HepG2 (cell line): ENCODE measurements around the gene LMBRD2. TPM values are rescaled to one million over a fixed set of nuclear protein-coding genes. Genes with fewer than 3 reads are reported as not detected.

Source experiments
- CBX1 ChIP-seq: IDR thresholded peaks from one replicate; pipeline ENCODE4 v1.6.1; 2016; ENCODE audit warnings: antibody characterized with exemption, low read depth
- ELF4 ChIP-seq: sonication (generic); formaldehyde crosslinking; IDR thresholded peaks from 2 replicates; pipeline ENCODE4 v1.5.0; 2020; ENCODE audit warnings: missing genetic modification reagents, mild to moderate bottlenecking, moderate library complexity, borderline replicate concordance
- FOSL2 ChIP-seq: sonication (generic); formaldehyde crosslinking; IDR thresholded peaks from 2 replicates; pipeline ENCODE4 v1.4.0; 2020; ENCODE audit warnings: missing genetic modification reagents
- HCFC1 ChIP-seq: fragments of 150-350 bp; IDR thresholded peaks from 2 replicates; pipeline ENCODE4 v1.6.1; 2014; ENCODE audit warnings: low read depth, low read length
- HNRNPH1 ChIP-seq: fragments of 200-400 bp; formaldehyde crosslinking; optimal IDR thresholded peaks from 2 replicates; pipeline ENCODE3; 2017; ENCODE audit warnings: mild to moderate bottlenecking, low read depth, low read length
- HNRNPLL ChIP-seq: fragments of 200-400 bp; formaldehyde crosslinking; IDR thresholded peaks from 2 replicates; pipeline ENCODE4 v1.6.1; 2017; ENCODE audit warnings: mild to moderate bottlenecking, low read depth, low read length; ENCODE audit not compliant: poor library complexity, severe bottlenecking
- HOXA9 ChIP-seq: sonication (generic); formaldehyde crosslinking; IDR thresholded peaks from 2 replicates; pipeline ENCODE4 v1.8.1; 2022; ENCODE audit warnings: missing genetic modification reagents, mild to moderate bottlenecking, moderate library complexity, borderline replicate concordance
- HOXD1 ChIP-seq: sonication (generic); formaldehyde crosslinking; IDR thresholded peaks from 2 replicates; pipeline ENCODE4 v1.5.0; 2020; ENCODE audit warnings: missing genetic modification reagents
- MAFG ChIP-seq: sonication (generic); formaldehyde crosslinking; IDR thresholded peaks from 2 replicates; pipeline ENCODE4 v1.5.1; 2020; ENCODE audit warnings: mild to moderate bottlenecking, missing genetic modification reagents
- MEF2D ChIP-seq: sonication (generic); formaldehyde crosslinking; IDR thresholded peaks from 2 replicates; pipeline ENCODE4 v1.5.1; 2020; ENCODE audit warnings: mild to moderate bottlenecking, missing genetic modification reagents
- NCOA2 ChIP-seq: sonication (generic); formaldehyde crosslinking; IDR thresholded peaks from 2 replicates; pipeline ENCODE4 v1.8.0; 2022; ENCODE audit warnings: inconsistent platforms
- NONO ChIP-seq, 2 experiments: fragments of 450-650 bp in 1 of 2; sonication (generic) in 1 of 2; formaldehyde crosslinking in 1 of 2; IDR thresholded peaks in 1 of 2; conservative IDR thresholded peaks in 1 of 2; 2 replicates each; pipeline versions ENCODE4 v1.6.1 to v1.8.0; 2017 to 2022; ENCODE audit warnings: mild to moderate bottlenecking in 1 of 2, missing genetic modification reagents in 1 of 2, moderate library complexity in 1 of 2
- NR2C2 ChIP-seq: sonication (generic); formaldehyde crosslinking; IDR thresholded peaks from 2 replicates; pipeline ENCODE4 v1.4.0; 2020; ENCODE audit warnings: missing genetic modification reagents, mild to moderate bottlenecking, moderate library complexity, borderline replicate concordance
- POGK ChIP-seq: sonication (generic); formaldehyde crosslinking; conservative IDR thresholded peaks from 2 replicates; pipeline ENCODE4 v1.8.0; 2022; ENCODE audit warnings: mild to moderate bottlenecking, moderate library complexity, missing genetic modification reagents
- POLR2AphosphoS5 ChIP-seq: IDR thresholded peaks from 2 replicates; pipeline ENCODE4 v1.6.1; 2012; ENCODE audit warnings: low read depth, low read length
- RAD21 ChIP-seq: fragments of 450-650 bp; formaldehyde crosslinking; IDR thresholded peaks from 2 replicates; pipeline ENCODE4 v1.5.0; 2020; ENCODE audit warnings: mild to moderate bottlenecking
- RNF2 ChIP-seq: fragments of 450-650 bp; conservative IDR thresholded peaks from 2 replicates; pipeline ENCODE4 v1.6.1; 2016; ENCODE audit warnings: low read depth
- ZFAT ChIP-seq: sonication (generic); formaldehyde crosslinking; conservative IDR thresholded peaks from 2 replicates; pipeline ENCODE4 v1.8.1; 2023; ENCODE audit warnings: missing genetic modification reagents, inconsistent platforms
- ZNF296 ChIP-seq: sonication (generic); formaldehyde crosslinking; conservative IDR thresholded peaks from 2 replicates; pipeline ENCODE4 v1.5.0; 2020; ENCODE audit warnings: mild to moderate bottlenecking, missing genetic modification reagents
- ZNF83 ChIP-seq: sonication (generic); formaldehyde crosslinking; IDR thresholded peaks from 2 replicates; pipeline ENCODE4 v1.4.0; 2020; ENCODE audit warnings: missing genetic modification reagents, mild to moderate bottlenecking, borderline replicate concordance
- polyA plus RNA-seq, 8 experiments: library from polyadenylated mRNA; depleted of rRNA in 3 of 8; stranded (reverse) in 7 of 8; unstranded in 1 of 8; fragments of >200 nt; fragmentation: Illumina TruSeq in 4 of 8; extraction: Trizol in 4 of 8; gene quantifications; 2 replicates each; pipeline versions ENCODE4 v1.2.1 to v1.2.3, GENCODE V29; 2011 to 2016; ENCODE audit warnings: low read depth in 4 of 8, missing spikeins in 1 of 8, mixed read lengths in 1 of 8; ENCODE audit not compliant: insufficient read depth in 1 of 8
- total RNA-seq, 5 experiments: library from RNA; depleted of rRNA; stranded (reverse); fragments of >200 nt; fragmentation: Illumina TruSeq; extraction: Trizol; gene quantifications; 2 replicates each; pipeline ENCODE4 v1.2.3, GENCODE V29; 2016; ENCODE audit warnings: low read depth in 1 of 5
- TF ChIP-seq, protein P1 (sequence below): sonication (generic); formaldehyde crosslinking; IDR thresholded peaks from 2 replicates; pipeline ENCODE4 v1.9.0; 2021; ENCODE audit warnings: missing genetic modification reagents, borderline replicate concordance
- TF ChIP-seq, protein P2 (sequence below): sonication (generic); formaldehyde crosslinking; IDR thresholded peaks from 2 replicates; pipeline ENCODE4 v1.5.0; 2020; ENCODE audit warnings: missing genetic modification reagents
- TF ChIP-seq, protein P3 (sequence below): sonication (generic); formaldehyde crosslinking; IDR thresholded peaks from 2 replicates; pipeline ENCODE4 v1.4.0; 2020; ENCODE audit warnings: mild to moderate bottlenecking, missing genetic modification reagents

The LMBRD2 gene
- total and polyA plus RNA-seq, 2 of the 13 experiments (the other 11 are each of a cell fraction or from before 2014, with no cell fraction given) = 2.0 to 4.7 TPM

- TF ChIP-seq, protein P1, sequence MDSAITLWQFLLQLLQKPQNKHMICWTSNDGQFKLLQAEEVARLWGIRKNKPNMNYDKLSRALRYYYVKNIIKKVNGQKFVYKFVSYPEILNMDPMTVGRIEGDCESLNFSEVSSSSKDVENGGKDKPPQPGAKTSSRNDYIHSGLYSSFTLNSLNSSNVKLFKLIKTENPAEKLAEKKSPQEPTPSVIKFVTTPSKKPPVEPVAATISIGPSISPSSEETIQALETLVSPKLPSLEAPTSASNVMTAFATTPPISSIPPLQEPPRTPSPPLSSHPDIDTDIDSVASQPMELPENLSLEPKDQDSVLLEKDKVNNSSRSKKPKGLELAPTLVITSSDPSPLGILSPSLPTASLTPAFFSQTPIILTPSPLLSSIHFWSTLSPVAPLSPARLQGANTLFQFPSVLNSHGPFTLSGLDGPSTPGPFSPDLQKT (CRISPR knock-in tag) = no peak
- TF ChIP-seq ZNF296 (CRISPR knock-in tag) (no peak), HOXD1 (CRISPR knock-in tag) (no peak), NR2C2 (CRISPR knock-in tag) (no peak), HOXA9 (no peak), FOSL2 (CRISPR knock-in tag) (peak; percentile 78), HCFC1 (no peak; the same call in 1 of the 2 replicates), NCOA2 (CRISPR knock-in tag) (peak; percentile 90), HNRNPLL (no peak), POLR2AphosphoS5 (no peak), NONO (IDR thresholded peaks at IDR 0.05) (no peak), NONO (CRISPR knock-in tag; conservative IDR thresholded peaks at IDR 0.05) (peak; percentile 51; the same call in 1 of the 2 replicates), ELF4 (no peak), HNRNPH1 (no peak), ZNF83 (CRISPR knock-in tag) (no peak), CBX1 (no peak), MAFG (CRISPR knock-in tag) (no peak), RAD21 (CRISPR knock-in tag) (no peak), ZFAT (no peak), POGK (CRISPR knock-in tag) (peak; percentile 99), RNF2 (no peak), MEF2D (CRISPR knock-in tag) (peak; percentile 75; the same call in 1 of the 2 replicates)
- TF ChIP-seq, protein P2, sequence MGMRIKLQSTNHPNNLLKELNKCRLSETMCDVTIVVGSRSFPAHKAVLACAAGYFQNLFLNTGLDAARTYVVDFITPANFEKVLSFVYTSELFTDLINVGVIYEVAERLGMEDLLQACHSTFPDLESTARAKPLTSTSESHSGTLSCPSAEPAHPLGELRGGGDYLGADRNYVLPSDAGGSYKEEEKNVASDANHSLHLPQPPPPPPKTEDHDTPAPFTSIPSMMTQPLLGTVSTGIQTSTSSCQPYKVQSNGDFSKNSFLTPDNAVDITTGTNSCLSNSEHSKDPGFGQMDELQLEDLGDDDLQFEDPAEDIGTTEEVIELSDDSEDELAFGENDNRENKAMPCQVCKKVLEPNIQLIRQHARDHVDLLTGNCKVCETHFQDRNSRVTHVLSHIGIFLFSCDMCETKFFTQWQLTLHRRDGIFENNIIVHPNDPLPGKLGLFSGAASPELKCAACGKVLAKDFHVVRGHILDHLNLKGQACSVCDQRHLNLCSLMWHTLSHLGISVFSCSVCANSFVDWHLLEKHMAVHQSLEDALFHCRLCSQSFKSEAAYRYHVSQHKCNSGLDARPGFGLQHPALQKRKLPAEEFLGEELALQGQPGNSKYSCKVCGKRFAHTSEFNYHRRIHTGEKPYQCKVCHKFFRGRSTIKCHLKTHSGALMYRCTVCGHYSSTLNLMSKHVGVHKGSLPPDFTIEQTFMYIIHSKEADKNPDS (CRISPR knock-in tag) = 0 out of 2 replicates have a peak, but pooled peaks have one; percentile 58
- TF ChIP-seq, protein P3, sequence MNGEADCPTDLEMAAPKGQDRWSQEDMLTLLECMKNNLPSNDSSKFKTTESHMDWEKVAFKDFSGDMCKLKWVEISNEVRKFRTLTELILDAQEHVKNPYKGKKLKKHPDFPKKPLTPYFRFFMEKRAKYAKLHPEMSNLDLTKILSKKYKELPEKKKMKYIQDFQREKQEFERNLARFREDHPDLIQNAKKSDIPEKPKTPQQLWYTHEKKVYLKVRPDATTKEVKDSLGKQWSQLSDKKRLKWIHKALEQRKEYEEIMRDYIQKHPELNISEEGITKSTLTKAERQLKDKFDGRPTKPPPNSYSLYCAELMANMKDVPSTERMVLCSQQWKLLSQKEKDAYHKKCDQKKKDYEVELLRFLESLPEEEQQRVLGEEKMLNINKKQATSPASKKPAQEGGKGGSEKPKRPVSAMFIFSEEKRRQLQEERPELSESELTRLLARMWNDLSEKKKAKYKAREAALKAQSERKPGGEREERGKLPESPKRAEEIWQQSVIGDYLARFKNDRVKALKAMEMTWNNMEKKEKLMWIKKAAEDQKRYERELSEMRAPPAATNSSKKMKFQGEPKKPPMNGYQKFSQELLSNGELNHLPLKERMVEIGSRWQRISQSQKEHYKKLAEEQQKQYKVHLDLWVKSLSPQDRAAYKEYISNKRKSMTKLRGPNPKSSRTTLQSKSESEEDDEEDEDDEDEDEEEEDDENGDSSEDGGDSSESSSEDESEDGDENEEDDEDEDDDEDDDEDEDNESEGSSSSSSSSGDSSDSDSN (CRISPR knock-in tag) = no peak
Observed at GRCh38 chr5:36153726-36154125, 2.0 kb upstream of the LMBRD2 start (continued).
